Coronary artery (tissue), 2 donors: ENCODE measurements around the gene NT5C1A.
A peak's percentile ranks its signal among the peaks of the same experiment; 100 is the strongest.

Experiments used
- DNase-seq: peaks from one replicate; pipeline ENCODE4 v3.0.0-alpha.2; 2017; ENCODE audit warnings: low spot score
- H3K27ac ChIP-seq, 2 donors: fragments of 200-600 bp; sonication (generic); one replicate each; pipeline ENCODE4 v1.5.1; 2016 to 2019
- H3K4me3 ChIP-seq: fragments of 200-600 bp; sonication (generic); 2 replicates; pipeline ENCODE4 v1.5.1; 2016; ENCODE audit warnings: mild to moderate bottlenecking, moderate library complexity
- CTCF ChIP-seq: fragments of 200-600 bp; sonication (generic); IDR thresholded peaks from one replicate; pipeline ENCODE4 v1.5.1; 2019; ENCODE audit warnings: antibody characterized with exemption

NT5C1A gene

GRCh38 chr1:39617488-39618049 lies 54.3 kb downstream of the NT5C1A start:
- DNase-seq: no peak
- no peak for TF ChIP-seq CTCF
- H3K27ac ChIP-seq: peak overlapping the region in 1 of 2 donors; percentile 4
- no peak overlapping the region for H3K4me3 ChIP-seq

- no peak for DNase-seq
- no peak for TF ChIP-seq CTCF
- no peak overlapping the region for H3K4me3 ChIP-seq
- H3K27ac ChIP-seq: no peak overlapping the region
Measured at GRCh38 chr1:39615086-39615673, 56.7 kb downstream of the NT5C1A start.

- DNase-seq: no peak
- no peak overlapping the region for H3K4me3 ChIP-seq
- peak overlapping the region in 1 of 2 donors; percentile 2 for H3K27ac ChIP-seq
- TF ChIP-seq CTCF: no peak
Measured at GRCh38 chr1:39614488-39614887, 57.4 kb downstream of the NT5C1A start.

- peak overlapping the region in 1 of 2 donors; percentile 15 for H3K27ac ChIP-seq
Measured at GRCh38 chr1:39613250-39613649, 58.7 kb downstream of the NT5C1A start.

GRCh38 chr1:39609618-39610331 lies 62.1 kb downstream of the NT5C1A start:
- TF ChIP-seq CTCF: peak; percentile 72
- peak overlapping the region; percentile 49 for H3K4me3 ChIP-seq
- no peak for DNase-seq
- peak overlapping the region; percentile 18 to 85 for H3K27ac ChIP-seq

More at GRCh38 chr1:39613250-39613649, 58.7 kb downstream of the NT5C1A start:
- no peak overlapping the region for H3K4me3 ChIP-seq
- DNase-seq: no peak
- no peak for TF ChIP-seq CTCF
